ENCODE measurements around the gene OTUD7B.
A peak's percentile ranks its signal among the peaks of the same experiment; 100 is the strongest.

The OTUD7B gene

GRCh38 chr1:149899460-149900284 lies 110.9 kb downstream of the OTUD7B start, which contains the start of gene BOLA1:
Gene BOLA1 (plus strand): TSS chr1:149899568. CDS start chr1:149900060, 492 bp downstream.
- H3K4ac ChIP-seq (ENCODE audit: low read depth, low read length), result peak within 1 kb of the TSS; percentile 40
- H3K56ac ChIP-seq (ENCODE audit: low read length), result peak within 1 kb of the TSS; percentile 97
- peak within 1 kb of the TSS; percentile 83 for H3K9ac ChIP-seq (ENCODE audit: low read length)
- peak; percentile 98 for DNase-seq
- no peak within 1 kb of the TSS for H3K18ac ChIP-seq (ENCODE audit: low read length)
- H2BK5ac ChIP-seq (ENCODE audit: low read length), result no peak within 1 kb of the TSS
- no peak within 1 kb of the TSS for H2BK120ac ChIP-seq (ENCODE audit: low read depth, low read length)
- peak within 1 kb of the TSS; percentile 11 for H2AK5ac ChIP-seq (ENCODE audit: low read length)
- WGBS (ENCODE audit: extremely low coverage, insufficient coverage, low lambda C conversion rate), result no CpG with 5 or more reads among the region's 65 CpGs
- H3K27me3 ChIP-seq (ENCODE audit: insufficient read depth, low read length, poor library complexity), result no peaks in the 10 kb centered on the region
- no peaks in the 10 kb centered on the region for H3K4me1 ChIP-seq (ENCODE audit: control insufficient read depth, low read depth, low read length)
- no peaks in the 10 kb centered on the region for H3K79me1 ChIP-seq (ENCODE audit: low read length)
- H3K36me3 ChIP-seq (ENCODE audit: control insufficient read depth, insufficient read depth, low read length), result no peaks in the 10 kb centered on the region
- H3K23ac ChIP-seq (ENCODE audit: low read length), result peak within 1 kb of the TSS; percentile 80
- H3K27ac ChIP-seq (ENCODE audit: low read depth, low read length), result no peak within 1 kb of the TSS
- H2BK15ac ChIP-seq (replicated peaks; ENCODE audit: low read depth), result no peak within 1 kb of the TSS
- peak within 1 kb of the TSS; percentile 76 for H3K4me3 ChIP-seq (ENCODE audit: low read length)
- no peaks in the 10 kb centered on the region for H3K79me2 ChIP-seq (ENCODE audit: control insufficient read depth, insufficient read depth, low read length)
- H4K8ac ChIP-seq (ENCODE audit: low read depth, low read length), result no peak within 1 kb of the TSS
- H4K5ac ChIP-seq (ENCODE audit: low read length), result no peak within 1 kb of the TSS
- H3K4me2 ChIP-seq (ENCODE audit: low read length), result peak within 1 kb of the TSS; percentile 93

GRCh38 chr1:149896575-149896974 lies 114.0 kb downstream of the OTUD7B start:
- H2AK5ac ChIP-seq (ENCODE audit: low read length), result no peak overlapping the region
- H3K56ac ChIP-seq (ENCODE audit: low read length), result no peak overlapping the region
- H2BK15ac ChIP-seq (replicated peaks; ENCODE audit: low read depth), result no peak overlapping the region
- H3K23ac ChIP-seq (ENCODE audit: low read length), result no peak overlapping the region
- no peaks in the 10 kb centered on the region for H3K79me1 ChIP-seq (ENCODE audit: low read length)
- no peak overlapping the region for H4K8ac ChIP-seq (ENCODE audit: low read depth, low read length)
- H2BK120ac ChIP-seq (ENCODE audit: low read depth, low read length), result no peak overlapping the region
- no peak overlapping the region for H3K18ac ChIP-seq (ENCODE audit: low read length)
- H3K79me2 ChIP-seq (ENCODE audit: control insufficient read depth, insufficient read depth, low read length), result no peaks in the 10 kb centered on the region
- H3K4ac ChIP-seq (ENCODE audit: low read depth, low read length), result no peak overlapping the region
- H4K5ac ChIP-seq (ENCODE audit: low read length), result no peak overlapping the region
- H3K4me2 ChIP-seq (ENCODE audit: low read length), result no peak overlapping the region
- no peak overlapping the region for H3K9ac ChIP-seq (ENCODE audit: low read length)
- DNase-seq, result no peak
- no peaks in the 10 kb centered on the region for H3K4me1 ChIP-seq (ENCODE audit: control insufficient read depth, low read depth, low read length)
- no peaks in the 10 kb centered on the region for H3K27me3 ChIP-seq (ENCODE audit: insufficient read depth, low read length, poor library complexity)
- no peak overlapping the region for H3K4me3 ChIP-seq (ENCODE audit: low read length)
- H3K27ac ChIP-seq (ENCODE audit: low read depth, low read length), result no peak overlapping the region
- no peaks in the 10 kb centered on the region for H3K36me3 ChIP-seq (ENCODE audit: control insufficient read depth, insufficient read depth, low read length)
- WGBS (ENCODE audit: extremely low coverage, insufficient coverage, low lambda C conversion rate), result no CpG with 5 or more reads among the region's 4 CpGs
- no peak overlapping the region for H2BK5ac ChIP-seq (ENCODE audit: low read length)

DNA sequence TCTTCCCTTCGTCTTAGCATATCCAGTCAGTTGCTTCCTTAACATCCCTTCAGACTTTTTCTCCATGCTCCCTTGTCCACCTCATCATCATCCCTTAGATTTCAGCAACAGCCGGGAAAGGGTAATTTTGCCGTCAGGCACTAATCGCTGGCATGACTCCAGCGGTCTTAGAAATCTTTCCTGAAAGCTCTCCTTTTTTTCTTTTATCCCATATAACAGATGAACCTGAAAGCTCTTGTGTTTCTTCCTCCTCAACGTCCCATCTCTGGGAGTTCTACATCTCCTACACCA lies 121.6 kb downstream of the OTUD7B start:
- H3K56ac ChIP-seq (ENCODE audit: low read length), result peak overlapping the region; percentile 68
- no peak overlapping the region for H2BK15ac ChIP-seq (replicated peaks; ENCODE audit: low read depth)
- H3K9ac ChIP-seq (ENCODE audit: low read length), result peak overlapping the region; percentile 73
- H3K79me2 ChIP-seq (ENCODE audit: control insufficient read depth, insufficient read depth, low read length), result no peaks in the 10 kb centered on the region
- no peak overlapping the region for H3K4ac ChIP-seq (ENCODE audit: low read depth, low read length)
- no peak overlapping the region for H3K18ac ChIP-seq (ENCODE audit: low read length)
- no peak overlapping the region for H4K8ac ChIP-seq (ENCODE audit: low read depth, low read length)
- WGBS (ENCODE audit: extremely low coverage, insufficient coverage, low lambda C conversion rate), result no CpG with 5 or more reads among the region's 6 CpGs
- H3K27ac ChIP-seq (ENCODE audit: low read depth, low read length), result peak overlapping the region; percentile 96
- no peaks in the 10 kb centered on the region for H3K4me1 ChIP-seq (ENCODE audit: control insufficient read depth, low read depth, low read length)
- DNase-seq, result no peak
- H2BK120ac ChIP-seq (ENCODE audit: low read depth, low read length), result peak overlapping the region; percentile 0
- H3K79me1 ChIP-seq (ENCODE audit: low read length), result no peaks in the 10 kb centered on the region
- H3K23ac ChIP-seq (ENCODE audit: low read length), result no peak overlapping the region
- no peaks in the 10 kb centered on the region for H3K36me3 ChIP-seq (ENCODE audit: control insufficient read depth, insufficient read depth, low read length)
- H3K4me2 ChIP-seq (ENCODE audit: low read length), result peak overlapping the region; percentile 8
- no peak overlapping the region for H3K4me3 ChIP-seq (ENCODE audit: low read length)
- no peaks in the 10 kb centered on the region for H3K27me3 ChIP-seq (ENCODE audit: insufficient read depth, low read length, poor library complexity)
- no peak overlapping the region for H4K5ac ChIP-seq (ENCODE audit: low read length)
- peak overlapping the region; percentile 57 for H2BK5ac ChIP-seq (ENCODE audit: low read length)
- H2AK5ac ChIP-seq (ENCODE audit: low read length), result no peak overlapping the region

DNA sequence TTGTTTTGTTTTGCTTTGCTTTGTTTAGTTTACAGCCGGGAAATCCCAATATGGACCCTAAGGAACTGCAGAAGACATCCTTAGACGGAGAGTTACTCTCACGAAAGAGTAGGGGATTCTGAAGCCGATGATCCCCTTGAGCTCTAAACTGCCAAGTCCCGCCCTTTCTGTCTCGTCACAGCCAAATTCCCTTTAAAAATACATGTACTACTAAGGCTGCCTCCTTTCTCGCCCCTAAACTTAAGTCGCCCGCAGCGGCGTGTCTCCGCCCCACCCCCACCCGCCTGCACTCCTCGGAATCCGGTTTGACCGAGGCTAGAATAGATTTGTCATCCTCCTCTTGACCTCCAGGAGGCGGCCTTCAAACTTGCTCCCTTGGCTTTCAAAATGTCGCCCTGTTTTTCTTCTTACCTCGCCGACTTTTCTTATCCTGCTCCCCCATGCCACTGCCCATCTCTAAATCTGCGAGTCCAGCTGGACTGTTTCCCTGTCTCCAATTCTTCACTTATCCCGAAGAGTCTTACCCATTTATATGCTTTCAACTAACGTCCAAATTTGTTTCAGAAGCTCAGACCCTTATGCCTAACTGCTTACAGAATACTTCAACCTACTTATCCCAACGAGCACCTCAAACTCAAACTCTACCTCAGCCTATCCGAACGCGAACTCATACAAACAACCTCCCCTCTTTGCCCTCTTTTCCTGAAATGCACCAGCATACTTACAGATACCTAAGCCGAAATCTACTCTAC lies 122.1 kb downstream of the OTUD7B start:
- Histone ChIP-seq H2AK5ac (ENCODE audit: low read length) (no peak overlapping the region), H3K4ac (ENCODE audit: low read depth, low read length) (peak overlapping the region; percentile 83), H2BK5ac (ENCODE audit: low read length) (peak overlapping the region; percentile 57), H3K23ac (ENCODE audit: low read length) (no peak overlapping the region), H3K79me1 (ENCODE audit: low read length) (no peaks in the 10 kb centered on the region), H3K27me3 (ENCODE audit: insufficient read depth, low read length, poor library complexity) (no peaks in the 10 kb centered on the region), H3K4me3 (ENCODE audit: low read length) (peak overlapping the region; percentile 18), H3K18ac (ENCODE audit: low read length) (peak overlapping the region; percentile 85), H3K36me3 (ENCODE audit: control insufficient read depth, insufficient read depth, low read length) (no peaks in the 10 kb centered on the region), H3K4me2 (ENCODE audit: low read length) (peak overlapping the region; percentile 13), H3K4me1 (ENCODE audit: control insufficient read depth, low read depth, low read length) (no peaks in the 10 kb centered on the region), H3K9ac (ENCODE audit: low read length) (peak overlapping the region; percentile 73), H2BK120ac (ENCODE audit: low read depth, low read length) (peak overlapping the region; percentile 86), H3K79me2 (ENCODE audit: control insufficient read depth, insufficient read depth, low read length) (no peaks in the 10 kb centered on the region), H3K27ac (ENCODE audit: low read depth, low read length) (peak overlapping the region; percentile 96), H4K8ac (ENCODE audit: low read depth, low read length) (no peak overlapping the region), H3K56ac (ENCODE audit: low read length) (peak overlapping the region; percentile 80), H2BK15ac (replicated peaks; ENCODE audit: low read depth) (no peak overlapping the region), H4K5ac (ENCODE audit: low read length) (no peak overlapping the region)
- peak; percentile 97 for DNase-seq
- WGBS (ENCODE audit: extremely low coverage, insufficient coverage, low lambda C conversion rate), result no CpG with 5 or more reads among the region's 28 CpGs

Measured in mesendoderm (in vitro differentiated cells).